Stomach (tissue), 9 donors: Measurements from ENCODE around the gene CSMD2. TPM values are rescaled to one million over a fixed set of nuclear protein-coding genes. Genes with fewer than 3 reads are reported as not detected.

ENCODE experiments used
- DNase-seq, 2 donors: peaks; one replicate each; pipeline versions ENCODE4 v3.0.0 to v3.0.0-alpha.2; 2013 to 2019
- H3K27ac ChIP-seq, 5 donors: fragments of 200-600 bp in 4 of 5; sonication (generic) in 4 of 5; one replicate each; pipeline ENCODE4 v1.5.1; 2013 to 2019; ENCODE audit warnings: mild to moderate bottlenecking in 1 of 5, moderate library complexity in 1 of 5
- H3K27me3 ChIP-seq, 3 donors: fragments of 200-600 bp; sonication (generic); one replicate each; pipeline ENCODE4 v1.5.1; 2017 to 2019; ENCODE audit warnings: mixed run types in 1 of 3
- H3K36me3 ChIP-seq, 4 donors: fragments of 200-600 bp; sonication (generic); 1 replicate in 3 of 4; 2 replicates in 1 of 4; pipeline ENCODE4 v1.5.1; 2016 to 2019
- H3K4me1 ChIP-seq, 4 donors: fragments of 200-600 bp; sonication (generic); one replicate each; pipeline ENCODE4 v1.5.1; 2016 to 2019
- H3K4me3 ChIP-seq, 4 donors: fragments of 200-600 bp; sonication (generic) in 3 of 4; one replicate each; pipeline ENCODE4 v1.5.1; 2016 to 2019; ENCODE audit warnings: mild to moderate bottlenecking in 1 of 4
- H3K9me3 ChIP-seq, 4 donors: fragments of 200-600 bp; sonication (generic); one replicate each; pipeline ENCODE4 v1.5.1; 2016 to 2019
- EP300 ChIP-seq: sonication (generic); formaldehyde crosslinking; IDR thresholded peaks from one replicate; pipeline ENCODE4 v1.6.1; 2017; ENCODE audit warnings: antibody characterized with exemption
- POLR2A ChIP-seq, 4 donors: fragments of 450-650 bp; IDR thresholded peaks; one replicate each; pipeline ENCODE4 v1.6.1; 2016; ENCODE audit warnings: antibody characterized with exemption in 4 of 4, control low read depth in 2 of 4, mild to moderate bottlenecking in 1 of 4, moderate library complexity in 1 of 4
- POLR2AphosphoS5 ChIP-seq, 3 donors: sonication (generic); formaldehyde crosslinking; IDR thresholded peaks; one replicate each; pipeline ENCODE4 v1.6.1; 2016; ENCODE audit warnings: antibody characterized with exemption in 3 of 3
- WGBS, 5 donors: extraction: QIAGEN DNeasy Blood & Tissue Kit in 3 of 5; methylation state at CpG; one replicate each; pipeline versions ENCODE4 v1.1.5 to v1.1.7; 2013 to 2018; 5-methylcytosine and 5-hydroxymethylcytosine counted together
- intact Hi-C: fragments of 100-400 bp; cut with DNase I; formaldehyde crosslinking; loops from one replicate; pipeline ENCODE4 v1.15.1; 2023; ENCODE audit warnings: low total_unique reads
- polyA plus RNA-seq, 3 donors: library from polyadenylated mRNA; stranded (reverse); fragments of 200-250 nt; gene quantifications; one replicate each; pipeline ENCODE4 v1.2.3, GENCODE V29; 2013
- total RNA-seq, 5 donors: library from RNA; depleted of rRNA; stranded (reverse); fragments of >200 nt; gene quantifications; one replicate each; pipeline versions ENCODE4 v1.1.0 to v1.2.3, GENCODE V29; 2014 to 2016
- TF ChIP-seq, protein P1 (sequence below), 7 experiments: fragments of 450-650 bp in 4 of 7; fragments of 200-600 bp in 3 of 7; sonication (generic) in 3 of 7; IDR thresholded peaks; one replicate each; pipeline ENCODE4 v1.5.1; 2016 to 2019; ENCODE audit warnings: antibody characterized with exemption in 7 of 7, control low read depth in 2 of 7, mild to moderate bottlenecking in 1 of 7
- donor health status: healthy with polysubstance abuse.
- donor health status: Bipolar disorder and iron deficiency.
- donor health status: healthy.

The CSMD2 gene
- total and polyA plus RNA-seq, 8 donors, result 0.10 to 3.5 (median 0.37) TPM; not detected in 1

DNA sequence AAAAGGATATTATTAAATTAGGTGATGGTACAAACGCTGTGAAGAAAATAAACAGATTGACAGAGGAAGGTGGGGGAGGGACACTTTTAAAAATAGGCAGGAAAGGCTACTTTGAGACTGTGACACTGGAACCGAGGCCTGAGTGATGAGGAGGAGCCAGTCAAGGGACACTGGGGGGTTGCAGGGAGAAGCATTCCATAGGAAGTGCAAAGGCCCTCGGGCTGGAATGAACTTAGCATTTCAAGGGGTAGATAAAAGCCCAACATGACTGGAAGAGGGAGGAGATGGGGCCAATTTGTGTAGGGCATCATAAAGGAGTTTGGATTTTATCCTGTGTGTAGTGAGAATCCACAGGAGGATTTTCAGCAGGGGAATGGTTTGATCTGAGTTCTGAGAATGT, 27.6 kb upstream of the CSMD2 start:
- H3K27ac ChIP-seq, result no peak overlapping the region
- intact Hi-C loops, result no loop called here
- H3K4me1 ChIP-seq, result no peaks in the 10 kb centered on the region
- no peak for DNase-seq
- no peaks in the 10 kb centered on the region for H3K36me3 ChIP-seq
- H3K4me3 ChIP-seq, result no peak overlapping the region
- 53 to 61% (median 57%) methylated on average over 3 of the region's 3 CpGs for WGBS, 5 donors
- TF ChIP-seq EP300, result no peak
- no peak for TF ChIP-seq POLR2AphosphoS5 (IDR thresholded peaks at IDR 0.05)
- TF ChIP-seq, protein P1, sequence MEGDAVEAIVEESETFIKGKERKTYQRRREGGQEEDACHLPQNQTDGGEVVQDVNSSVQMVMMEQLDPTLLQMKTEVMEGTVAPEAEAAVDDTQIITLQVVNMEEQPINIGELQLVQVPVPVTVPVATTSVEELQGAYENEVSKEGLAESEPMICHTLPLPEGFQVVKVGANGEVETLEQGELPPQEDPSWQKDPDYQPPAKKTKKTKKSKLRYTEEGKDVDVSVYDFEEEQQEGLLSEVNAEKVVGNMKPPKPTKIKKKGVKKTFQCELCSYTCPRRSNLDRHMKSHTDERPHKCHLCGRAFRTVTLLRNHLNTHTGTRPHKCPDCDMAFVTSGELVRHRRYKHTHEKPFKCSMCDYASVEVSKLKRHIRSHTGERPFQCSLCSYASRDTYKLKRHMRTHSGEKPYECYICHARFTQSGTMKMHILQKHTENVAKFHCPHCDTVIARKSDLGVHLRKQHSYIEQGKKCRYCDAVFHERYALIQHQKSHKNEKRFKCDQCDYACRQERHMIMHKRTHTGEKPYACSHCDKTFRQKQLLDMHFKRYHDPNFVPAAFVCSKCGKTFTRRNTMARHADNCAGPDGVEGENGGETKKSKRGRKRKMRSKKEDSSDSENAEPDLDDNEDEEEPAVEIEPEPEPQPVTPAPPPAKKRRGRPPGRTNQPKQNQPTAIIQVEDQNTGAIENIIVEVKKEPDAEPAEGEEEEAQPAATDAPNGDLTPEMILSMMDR (IDR thresholded peaks at IDR 0.05), result no peak
- TF ChIP-seq POLR2A (IDR thresholded peaks at IDR 0.05), result no peak
- H3K27me3 ChIP-seq, result peaks cover 0 to 33% (median under 1%) of the 10 kb centered on the region in 3 donors
- H3K9me3 ChIP-seq, result peaks cover 0 to 18% (median 15%) of the 10 kb centered on the region in 4 donors

DNA sequence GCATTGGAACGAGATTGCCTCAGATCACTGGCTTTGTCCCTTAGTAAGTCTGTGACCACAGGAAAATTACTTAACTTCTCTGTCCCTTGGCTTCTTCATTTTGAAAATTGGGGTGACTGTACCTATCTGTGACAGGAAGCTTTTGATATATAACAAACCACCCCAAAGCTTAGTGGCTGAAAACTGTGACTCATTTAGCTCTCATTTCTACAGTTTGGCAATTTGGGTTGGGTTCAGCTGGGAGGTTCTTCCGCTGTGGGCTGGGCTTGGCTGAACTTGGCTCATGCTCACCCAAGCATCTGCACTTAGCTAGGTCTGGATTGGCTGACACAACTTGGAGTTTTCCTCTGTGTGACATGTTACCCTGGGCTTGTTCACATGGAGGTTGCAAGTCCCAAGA, 25.7 kb upstream of the CSMD2 start:
- H3K27ac ChIP-seq, result no peak overlapping the region
- H3K4me3 ChIP-seq, result no peak overlapping the region
- DNase-seq, result no peak
- 59 to 86% (median 70%) methylated on average over 2 of the region's 2 CpGs for WGBS, 5 donors
- peaks cover 0 to 18% (median 15%) of the 10 kb centered on the region in 4 donors for H3K9me3 ChIP-seq
- intact Hi-C loops, result no loop called here
- H3K27me3 ChIP-seq, result peaks cover 0 to 42% (median 6%) of the 10 kb centered on the region in 3 donors
- H3K4me1 ChIP-seq, result no peaks in the 10 kb centered on the region
- no peak for TF ChIP-seq EP300
- no peak for TF ChIP-seq POLR2A (IDR thresholded peaks at IDR 0.05)
- no peak for TF ChIP-seq POLR2AphosphoS5 (IDR thresholded peaks at IDR 0.05)
- TF ChIP-seq, protein P1 (IDR thresholded peaks at IDR 0.05), result no peak
- no peaks in the 10 kb centered on the region for H3K36me3 ChIP-seq

DNA sequence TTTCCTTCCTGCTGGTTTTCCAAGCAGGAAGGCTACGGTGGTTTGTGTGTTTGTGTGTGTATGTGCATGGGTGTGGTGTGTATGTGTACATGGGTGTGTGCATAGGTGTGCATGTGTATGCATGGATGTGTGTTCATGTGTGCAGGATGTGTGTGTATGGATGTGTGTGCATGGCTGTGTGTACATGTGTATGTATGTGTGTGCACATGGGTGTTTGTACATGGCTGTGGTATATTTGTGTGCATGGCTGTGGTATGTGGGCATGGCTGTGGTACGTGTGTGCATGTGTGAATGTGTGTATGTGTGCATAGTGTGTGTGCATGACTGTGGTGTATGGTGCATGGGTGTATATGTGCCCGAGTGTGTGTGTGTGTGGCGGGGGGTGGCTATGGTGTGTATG, 24.0 kb upstream of the CSMD2 start:
- WGBS, 5 donors, result 55 to 77% (median 67%) methylated on average over 4 of the region's 4 CpGs
- Histone ChIP-seq H3K4me3 (no peak overlapping the region), H3K27me3 (peaks cover 0 to 52% (median 6%) of the 10 kb centered on the region in 3 donors), H3K9me3 (peaks cover 0 to 18% (median 15%) of the 10 kb centered on the region in 4 donors), H3K4me1 (no peaks in the 10 kb centered on the region), H3K36me3 (no peaks in the 10 kb centered on the region), H3K27ac (no peak overlapping the region)
- intact Hi-C loops, result no loop called here
- TF ChIP-seq, protein P1 (IDR thresholded peaks at IDR 0.05), result no peak
- TF ChIP-seq POLR2A (IDR thresholded peaks at IDR 0.05) (no peak), POLR2AphosphoS5 (IDR thresholded peaks at IDR 0.05) (no peak), EP300 (no peak)
- DNase-seq, result no peak

DNA sequence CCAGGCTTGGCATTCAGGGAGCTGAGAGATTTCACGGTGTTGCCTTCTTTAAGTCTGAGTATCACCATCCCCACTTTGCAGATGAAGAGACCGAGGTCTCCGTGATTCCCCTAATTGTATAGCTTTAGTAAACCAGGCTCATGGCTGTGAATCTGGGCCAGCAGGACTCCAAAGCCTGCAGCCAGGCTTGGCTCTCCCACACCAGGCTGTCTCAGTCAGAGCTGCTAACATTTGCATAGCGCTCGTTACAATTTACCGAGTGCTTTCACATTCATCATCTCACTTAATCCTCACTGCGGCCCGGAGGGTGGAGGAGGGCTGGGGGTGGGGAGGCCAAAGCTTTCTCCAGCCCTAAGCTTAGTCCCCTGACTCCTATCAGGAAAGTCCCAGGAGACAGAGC, 23.4 kb upstream of the CSMD2 start:
- Histone ChIP-seq H3K27ac (no peak overlapping the region), H3K36me3 (no peaks in the 10 kb centered on the region), H3K4me1 (no peaks in the 10 kb centered on the region), H3K9me3 (peaks cover 0 to 18% (median 15%) of the 10 kb centered on the region in 4 donors), H3K27me3 (peaks cover 0 to 55% (median 6%) of the 10 kb centered on the region in 3 donors), H3K4me3 (no peak overlapping the region)
- WGBS, 5 donors, result 13 to 22% (median 16%) methylated on average over 8 of the region's 8 CpGs
- TF ChIP-seq POLR2A (IDR thresholded peaks at IDR 0.05) (no peak), POLR2AphosphoS5 (IDR thresholded peaks at IDR 0.05) (no peak), EP300 (no peak)
- TF ChIP-seq, protein P1 (IDR thresholded peaks at IDR 0.05), result no peak
- intact Hi-C loops, result no loop called here
- peak in 1 of 2 donors; percentile 3 for DNase-seq
